ENCODE data around the gene SETBP1.

Gene SETBP1

GRCh38 chr18:44946529-44947113 is 265.9 kb downstream of the SETBP1 start:
- no peak for DNase-seq

GRCh38 chr18:44949967-44950366 is 269.3 kb downstream of the SETBP1 start:
- DNase-seq, result no peak

GRCh38 chr18:44950685-44951195 is 270.1 kb downstream of the SETBP1 start:
- no peak for DNase-seq

- DNase-seq, result no peak
These were observed 271.1 kb downstream of the SETBP1 start for GRCh38 chr18:44951748-44952147.

- no peak for DNase-seq
These were observed 273.6 kb downstream of the SETBP1 start for GRCh38 chr18:44954257-44954656.

- DNase-seq, result no peak
These were observed 275.1 kb downstream of the SETBP1 start for GRCh38 chr18:44955825-44956224.

GRCh38 chr18:44957025-44957424 is 276.3 kb downstream of the SETBP1 start:
- DNase-seq, result no peak

- DNase-seq, result no peak
These were observed 276.8 kb downstream of the SETBP1 start for GRCh38 chr18:44957461-44957860.

GRCh38 chr18:44958040-44958439 is 277.4 kb downstream of the SETBP1 start:
- no peak for DNase-seq

- DNase-seq, result no peak
These were observed 277.8 kb downstream of the SETBP1 start for GRCh38 chr18:44958455-44958854.

GRCh38 chr18:44959013-44959412 is 278.3 kb downstream of the SETBP1 start:
- DNase-seq, result no peak

- no peak for DNase-seq
These were observed 279.9 kb downstream of the SETBP1 start for GRCh38 chr18:44960580-44960979.

- no peak for DNase-seq
These were observed 280.8 kb downstream of the SETBP1 start for GRCh38 chr18:44961288-44961995.

- DNase-seq, result no peak
These were observed 286.9 kb downstream of the SETBP1 start for GRCh38 chr18:44967599-44967998.

GRCh38 chr18:44968336-44968735 is 287.6 kb downstream of the SETBP1 start:
- no peak for DNase-seq

- DNase-seq, result no peak
These were observed 288.6 kb downstream of the SETBP1 start for GRCh38 chr18:44969214-44969795.

GRCh38 chr18:44973282-44973681 is 292.6 kb downstream of the SETBP1 start:
- no peak for DNase-seq

- DNase-seq, result no peak
These were observed 293.5 kb downstream of the SETBP1 start for GRCh38 chr18:44974174-44974573.

GRCh38 chr18:44977856-44978255 is 297.2 kb downstream of the SETBP1 start:
- DNase-seq, result no peak

- no peak for DNase-seq
These were observed 299.1 kb downstream of the SETBP1 start for GRCh38 chr18:44979748-44980147.

- DNase-seq, result no peak
These were observed 300.4 kb downstream of the SETBP1 start for GRCh38 chr18:44981121-44981520.

GRCh38 chr18:44986933-44987332 is 306.2 kb downstream of the SETBP1 start:
- DNase-seq, result no peak

- no peak for DNase-seq
These were observed 306.7 kb downstream of the SETBP1 start for GRCh38 chr18:44987371-44987770.
